ENCODE measurements around the gene CCDC7.
"Not testable (repeated sequence)": the region's sequence is repeated elsewhere in the genome, so short reads cannot be mapped to it uniquely, and the experiment has no call there.

Gene CCDC7

DNA sequence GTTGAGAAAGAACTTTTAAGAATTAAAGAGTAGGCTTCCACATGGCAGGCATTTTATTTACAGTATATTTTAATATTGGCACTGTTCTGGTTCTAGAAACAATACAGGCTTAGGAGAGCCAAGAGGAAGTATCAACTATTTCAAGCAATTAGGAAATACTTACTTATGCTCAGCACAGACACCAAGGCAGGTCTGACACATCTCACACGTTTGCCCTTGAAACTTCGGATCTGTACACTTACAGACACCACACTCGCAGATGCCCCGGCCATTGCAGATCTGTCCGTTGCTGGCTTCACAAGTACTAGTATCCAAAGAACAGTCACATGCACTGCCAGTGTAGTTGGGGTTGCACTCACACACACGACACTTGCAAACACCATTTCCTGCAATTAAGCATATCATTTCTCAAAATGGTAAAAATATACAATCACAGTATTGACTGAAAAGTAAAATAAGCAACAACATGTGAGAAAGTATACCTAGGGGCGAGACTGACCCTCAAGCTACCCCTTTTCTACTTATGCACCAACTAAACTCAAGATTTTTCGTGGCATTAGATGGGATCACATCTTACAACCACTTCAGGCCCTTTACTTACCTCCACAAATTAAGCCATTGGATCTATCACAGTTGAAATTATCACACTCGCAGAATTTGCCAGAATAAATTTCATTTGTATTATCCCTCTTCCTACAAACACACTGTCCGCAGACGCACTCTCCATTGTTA lies 465.5 kb downstream of the CCDC7 start:
- Histone ChIP-seq H3K9ac (ENCODE audit: low read depth, low read length) (no peak overlapping the region), H3K36me3 (ENCODE audit: insufficient read depth, low read length) (peaks cover 28% of the 10 kb centered on the region), H3K4me1 (ENCODE audit: insufficient read depth, low read length) (no peaks in the 10 kb centered on the region), H3K9me3 (ENCODE audit: control insufficient read depth, insufficient read depth, low read length) (no peaks in the 10 kb centered on the region)

DNA sequence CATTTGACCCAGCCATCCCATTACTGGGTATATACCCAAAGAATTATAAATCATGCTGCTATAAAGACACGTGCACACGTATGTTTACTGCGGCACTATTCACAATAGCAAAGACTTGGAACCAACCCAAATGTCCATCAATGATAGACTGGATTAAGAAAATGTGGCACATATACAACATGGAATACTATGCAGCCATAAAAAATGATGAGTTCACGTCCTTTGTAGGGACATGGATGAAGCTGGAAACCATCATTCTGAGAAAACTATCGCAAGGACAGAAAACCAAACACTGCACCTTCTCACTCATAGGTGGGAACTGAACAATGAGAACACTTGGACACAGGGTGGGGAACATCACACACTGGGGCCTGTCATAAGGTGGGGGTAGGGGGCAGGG lies 471.9 kb downstream of the CCDC7 start:
- H3K9ac ChIP-seq (ENCODE audit: low read depth, low read length); H3K4me1 ChIP-seq (ENCODE audit: insufficient read depth, low read length); H3K9me3 ChIP-seq (ENCODE audit: control insufficient read depth, insufficient read depth, low read length): not testable (repeated sequence)
- peaks cover 25% of the 10 kb centered on the region for H3K36me3 ChIP-seq (ENCODE audit: insufficient read depth, low read length)

DNA sequence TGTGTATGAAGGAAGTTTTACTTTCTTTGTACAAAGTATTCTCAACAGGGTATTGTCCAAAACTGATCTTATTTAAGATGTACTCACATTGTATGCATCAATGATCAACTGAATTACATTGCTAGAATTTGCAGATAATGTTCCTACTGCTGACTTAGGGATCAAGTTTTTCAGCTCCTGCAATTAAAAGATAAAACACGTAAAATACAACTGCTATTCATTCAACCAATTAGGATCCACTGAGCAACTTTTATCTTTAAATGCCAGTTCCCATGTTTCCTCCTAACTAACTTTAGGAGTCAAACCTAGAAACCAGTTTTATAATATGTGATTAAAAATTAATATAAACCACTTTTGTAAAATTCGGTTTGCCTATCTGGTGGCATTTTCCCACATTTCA lies 476.2 kb downstream of the CCDC7 start:
- Histone ChIP-seq H3K9me3 (ENCODE audit: control insufficient read depth, insufficient read depth, low read length) (0 out of 2 replicates have a peak, but pooled peaks cover 4% of the 10 kb centered on the region), H3K4me1 (ENCODE audit: insufficient read depth, low read length) (no peaks in the 10 kb centered on the region), H3K36me3 (ENCODE audit: insufficient read depth, low read length) (peaks cover 46% of the 10 kb centered on the region), H3K9ac (ENCODE audit: low read depth, low read length) (no peak overlapping the region)

DNA sequence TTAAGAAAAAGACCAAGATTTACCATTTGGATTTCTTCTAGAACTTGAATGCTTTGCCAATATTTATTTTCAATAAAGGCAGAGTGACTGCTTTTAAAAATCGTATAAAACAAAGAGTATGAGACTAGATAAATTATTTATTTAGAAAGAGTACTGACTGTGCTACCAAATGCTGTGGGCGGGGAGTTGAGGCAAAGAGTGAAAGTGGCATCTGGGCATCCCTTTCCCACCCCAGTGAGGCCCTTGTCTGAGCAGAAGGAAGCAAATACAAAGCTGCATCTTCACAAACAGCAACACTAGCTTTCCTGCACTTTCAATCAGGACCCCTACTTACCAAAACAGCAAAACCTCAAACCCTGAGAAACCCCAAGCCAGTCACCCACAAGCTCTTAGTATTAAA lies 477.2 kb downstream of the CCDC7 start:
- Histone ChIP-seq H3K4me1 (ENCODE audit: insufficient read depth, low read length) (no peaks in the 10 kb centered on the region), H3K9ac (ENCODE audit: low read depth, low read length) (no peak overlapping the region), H3K9me3 (ENCODE audit: control insufficient read depth, insufficient read depth, low read length) (0 out of 2 replicates have a peak, but pooled peaks cover 5% of the 10 kb centered on the region), H3K36me3 (ENCODE audit: insufficient read depth, low read length) (peaks cover 54% of the 10 kb centered on the region)

DNA sequence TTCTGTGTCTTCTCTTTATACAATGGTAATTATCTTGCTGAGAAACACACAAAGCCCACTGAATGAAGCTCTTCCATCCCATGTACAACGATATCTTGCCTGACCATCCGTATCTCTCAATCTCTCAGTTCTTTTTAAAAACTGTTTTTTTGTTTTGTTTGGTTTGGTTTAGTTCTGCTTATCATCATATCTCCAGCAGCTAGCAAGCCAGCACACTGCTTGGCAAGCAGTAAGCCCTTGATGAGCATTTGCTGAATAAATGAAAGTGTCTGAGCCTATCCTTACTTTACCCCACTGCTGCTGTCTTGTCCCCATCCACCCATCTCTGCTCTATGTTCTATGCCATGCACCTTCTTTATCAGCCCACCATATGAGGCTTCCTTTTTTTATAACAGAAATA lies 477.9 kb downstream of the CCDC7 start:
- Histone ChIP-seq H3K9ac (ENCODE audit: low read depth, low read length) (no peak overlapping the region), H3K9me3 (ENCODE audit: control insufficient read depth, insufficient read depth, low read length) (0 out of 2 replicates have a peak, but pooled peaks cover 5% of the 10 kb centered on the region), H3K4me1 (ENCODE audit: insufficient read depth, low read length) (no peaks in the 10 kb centered on the region), H3K36me3 (ENCODE audit: insufficient read depth, low read length) (peaks cover 56% of the 10 kb centered on the region)
